ENCODE results near the gene KLK1. TPM values are rescaled to one million over a fixed set of nuclear protein-coding genes. Genes with fewer than 3 reads are reported as not detected.

The KLK1 gene
- total RNA-seq, 1 donor = not detected

DNA sequence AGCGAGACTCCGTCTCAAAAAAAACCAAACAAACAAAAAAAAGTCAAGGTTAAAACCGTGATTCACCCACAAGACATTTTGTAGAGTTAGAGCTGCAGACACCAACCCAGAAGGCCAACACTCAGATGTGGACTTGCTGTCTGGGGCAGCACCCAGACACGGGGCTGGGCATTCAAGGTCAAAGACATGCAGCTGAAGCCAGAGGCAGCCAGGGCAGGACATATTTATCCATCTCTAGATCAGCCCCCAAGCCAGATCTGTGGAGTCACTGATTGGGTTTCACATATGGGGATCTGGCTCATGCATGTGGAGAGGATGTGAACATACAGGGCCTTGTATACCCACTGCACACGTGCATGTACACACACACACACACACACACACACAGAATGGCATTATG is 6.2 kb upstream of the KLK1 start:
- Histone ChIP-seq H3K9me3 (ENCODE audit: low read depth, low read length) (no peaks in the 10 kb centered on the region), H3K4me3 (ENCODE audit: low read length) (no peak overlapping the region), H3K27me3 (ENCODE audit: insufficient read depth, low read length) (peaks cover 3% of the 10 kb centered on the region), H3K4me1 (ENCODE audit: insufficient read depth, low read length) (no peaks in the 10 kb centered on the region)

DNA sequence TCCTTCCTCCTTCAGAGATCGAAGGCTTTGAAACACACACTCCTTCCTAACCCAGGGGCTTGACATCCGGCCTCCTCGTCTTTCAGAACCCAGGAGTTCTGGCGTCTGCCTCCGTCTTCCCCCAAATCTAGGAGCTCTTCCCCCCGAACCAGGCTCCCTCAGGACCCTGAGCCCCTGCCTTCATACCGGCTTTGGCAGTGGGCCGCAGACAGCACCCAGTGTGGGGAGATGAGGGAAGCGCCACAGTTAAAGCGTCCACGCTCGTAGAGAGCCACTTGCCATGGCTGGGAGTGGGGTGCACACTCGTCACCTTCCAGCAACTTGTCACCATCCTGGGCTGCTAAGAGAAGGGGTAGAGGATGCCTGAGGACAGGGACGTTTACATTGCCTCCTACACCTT is 3.9 kb upstream of the KLK1 start:
- no peaks in the 10 kb centered on the region for H3K27me3 ChIP-seq (ENCODE audit: insufficient read depth, low read length)
- H3K4me3 ChIP-seq (ENCODE audit: low read length) = no peak overlapping the region
- H3K4me1 ChIP-seq (ENCODE audit: insufficient read depth, low read length) = no peaks in the 10 kb centered on the region
- H3K9me3 ChIP-seq (ENCODE audit: low read depth, low read length) = no peaks in the 10 kb centered on the region

DNA sequence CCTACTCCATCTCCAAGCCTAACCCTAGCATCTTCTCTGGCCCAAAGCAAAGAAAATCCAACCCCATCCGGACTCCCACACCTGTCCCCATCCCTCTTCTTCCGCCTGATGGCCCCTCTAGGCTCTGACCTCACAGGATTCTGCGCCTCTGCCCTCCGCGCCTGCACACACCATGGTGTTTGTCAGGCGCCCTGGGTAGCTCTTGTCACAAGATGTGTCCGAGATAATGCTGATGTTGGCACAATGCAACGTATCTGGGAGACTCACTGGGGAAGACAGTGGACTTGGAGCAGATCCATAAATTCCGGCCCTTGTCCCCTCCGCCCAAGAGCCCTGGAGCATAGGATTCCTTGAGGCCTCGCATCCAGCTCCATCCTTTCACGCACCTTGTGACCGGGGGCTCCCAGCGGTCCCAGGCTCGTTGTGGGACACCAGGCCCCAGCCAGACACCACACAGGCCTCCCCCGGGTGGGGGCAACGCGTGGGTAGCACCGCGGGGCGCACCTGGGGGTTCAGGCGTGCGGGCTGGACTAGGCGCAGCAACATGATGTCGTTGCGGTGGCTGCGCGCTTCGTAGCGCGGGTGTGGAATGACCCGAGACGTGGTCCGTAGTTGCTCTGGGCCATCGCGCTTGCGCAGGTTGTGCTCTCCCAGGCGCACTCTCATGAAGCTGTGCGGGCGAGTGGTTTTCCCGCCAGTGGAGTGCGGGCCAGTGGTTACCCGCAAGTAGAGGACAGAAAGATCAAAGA is 3.1 kb upstream of the KLK1 start:
- no peak overlapping the region for H3K4me3 ChIP-seq (ENCODE audit: low read length)
- H3K27me3 ChIP-seq (ENCODE audit: insufficient read depth, low read length) = no peaks in the 10 kb centered on the region
- H3K9me3 ChIP-seq (ENCODE audit: low read depth, low read length) = no peaks in the 10 kb centered on the region
- no peaks in the 10 kb centered on the region for H3K4me1 ChIP-seq (ENCODE audit: insufficient read depth, low read length)

DNA sequence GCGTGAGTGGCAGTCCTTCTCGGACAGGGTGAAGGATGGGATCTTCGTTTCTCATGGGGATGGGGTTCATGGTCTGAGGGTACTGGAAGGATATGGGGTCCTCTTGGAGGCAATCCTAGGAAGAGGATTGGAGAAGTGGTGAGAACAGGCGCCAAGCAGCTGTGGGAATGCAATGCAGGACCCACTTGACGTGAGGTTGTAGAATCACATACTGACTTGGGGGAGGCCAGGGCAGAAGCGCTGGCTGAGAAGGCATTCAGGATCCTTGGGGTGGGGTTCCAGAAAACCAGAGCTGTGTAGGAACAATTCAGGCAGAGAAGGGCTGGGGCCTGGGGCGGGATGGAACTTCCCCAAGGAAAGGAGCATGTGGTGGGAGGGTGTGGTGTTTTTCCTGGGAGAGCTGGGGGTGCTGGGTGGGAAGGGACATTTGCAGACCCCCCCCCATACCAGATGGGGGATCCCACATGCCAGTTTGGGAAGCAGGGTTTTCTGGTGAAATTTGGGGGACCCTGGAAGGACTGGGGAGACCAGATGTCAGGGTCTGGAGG is 852 bp downstream of the KLK1 start:
- no peaks in the 10 kb centered on the region for H3K9me3 ChIP-seq (ENCODE audit: low read depth, low read length)
- H3K27me3 ChIP-seq (ENCODE audit: insufficient read depth, low read length) = peaks cover 11% of the 10 kb centered on the region
- no peak overlapping the region for H3K4me3 ChIP-seq (ENCODE audit: low read length)
- peaks cover 13% of the 10 kb centered on the region for H3K4me1 ChIP-seq (ENCODE audit: insufficient read depth, low read length)

DNA sequence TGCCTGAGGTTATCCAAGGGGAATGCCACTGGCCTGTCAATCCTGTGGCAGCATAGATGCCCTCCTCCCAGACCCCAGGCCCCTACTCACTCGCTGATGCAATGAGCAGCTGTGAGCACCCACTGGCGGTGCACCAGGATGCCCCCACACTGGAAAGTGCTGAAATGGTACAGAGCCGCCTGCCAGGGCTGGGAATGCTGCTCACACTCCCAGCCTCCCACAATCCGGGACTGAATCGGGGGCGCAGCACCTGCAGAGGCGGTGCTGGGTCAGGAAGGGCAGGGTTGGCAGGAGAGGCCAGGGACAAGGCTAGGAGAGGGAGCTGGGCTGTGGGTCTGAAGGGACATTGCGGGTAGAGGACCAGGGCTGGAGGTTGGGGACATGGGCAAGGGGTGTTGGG is 2.0 kb downstream of the KLK1 start:
- Histone ChIP-seq H3K9me3 (ENCODE audit: low read depth, low read length) (no peaks in the 10 kb centered on the region), H3K4me3 (ENCODE audit: low read length) (no peak overlapping the region), H3K4me1 (ENCODE audit: insufficient read depth, low read length) (peaks cover 13% of the 10 kb centered on the region), H3K27me3 (ENCODE audit: insufficient read depth, low read length) (peaks cover 15% of the 10 kb centered on the region)

DNA sequence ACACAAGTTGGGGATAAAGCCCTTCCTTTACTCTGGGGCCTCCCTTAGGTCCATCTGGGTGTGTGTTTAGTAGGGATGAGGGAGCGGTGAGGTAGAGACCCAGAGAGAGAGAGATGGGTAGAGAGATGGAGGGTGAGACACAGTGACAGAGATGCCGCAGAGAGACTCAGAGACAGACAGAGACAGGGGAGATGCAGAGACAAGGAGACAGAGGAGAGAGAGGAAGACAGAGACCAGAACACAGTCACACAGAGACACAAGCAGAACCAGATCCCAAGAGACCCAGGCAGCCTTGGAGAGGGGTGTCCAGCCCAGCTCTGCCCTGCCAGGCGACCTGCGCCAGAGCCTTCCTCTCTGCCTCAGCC is 2.4 kb downstream of the KLK1 start:
- Histone ChIP-seq H3K9me3 (ENCODE audit: low read depth, low read length) (no peaks in the 10 kb centered on the region), H3K4me1 (ENCODE audit: insufficient read depth, low read length) (peaks cover 13% of the 10 kb centered on the region), H3K4me3 (ENCODE audit: low read length) (no peak overlapping the region), H3K27me3 (ENCODE audit: insufficient read depth, low read length) (peaks cover 15% of the 10 kb centered on the region)

DNA sequence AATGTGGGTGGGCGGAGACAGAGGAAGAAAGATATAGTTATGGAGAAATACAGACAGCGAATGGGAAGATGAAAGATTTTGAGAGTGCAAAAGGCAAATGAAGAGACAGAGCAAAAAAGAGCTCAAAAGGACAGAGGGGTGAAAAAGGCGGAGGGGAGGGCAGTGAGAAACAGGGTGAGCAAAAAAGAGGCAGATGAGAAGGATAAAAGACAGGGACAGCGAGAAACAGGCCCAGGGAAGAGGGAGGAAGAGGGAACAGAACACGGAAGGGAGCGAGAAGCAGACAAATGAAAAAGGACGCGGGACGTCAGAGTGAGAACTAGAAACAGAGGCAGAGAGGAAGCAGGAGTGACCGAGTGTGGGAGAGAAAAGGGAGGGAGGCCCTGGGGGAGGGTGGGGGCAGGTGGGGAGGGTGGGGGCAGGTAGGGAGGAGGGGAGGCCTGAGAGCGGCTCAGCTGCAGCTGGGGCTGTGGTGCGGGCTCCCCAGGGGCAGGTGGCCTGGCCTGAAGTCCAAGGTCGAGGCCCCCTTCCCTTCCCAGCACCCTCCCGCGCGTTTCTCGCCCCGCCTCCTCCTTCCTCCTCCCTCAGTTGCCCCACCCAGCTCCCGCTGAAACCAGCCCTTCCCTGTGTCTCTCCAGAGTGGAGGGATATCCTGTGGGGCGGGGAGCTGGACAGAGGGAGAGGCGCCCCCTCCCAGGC is 2.9 kb downstream of the KLK1 start:
- Histone ChIP-seq H3K27me3 (ENCODE audit: insufficient read depth, low read length) (peaks cover 15% of the 10 kb centered on the region), H3K9me3 (ENCODE audit: low read depth, low read length) (no peaks in the 10 kb centered on the region), H3K4me3 (ENCODE audit: low read length) (no peak overlapping the region), H3K4me1 (ENCODE audit: insufficient read depth, low read length) (peaks cover 13% of the 10 kb centered on the region)

DNA sequence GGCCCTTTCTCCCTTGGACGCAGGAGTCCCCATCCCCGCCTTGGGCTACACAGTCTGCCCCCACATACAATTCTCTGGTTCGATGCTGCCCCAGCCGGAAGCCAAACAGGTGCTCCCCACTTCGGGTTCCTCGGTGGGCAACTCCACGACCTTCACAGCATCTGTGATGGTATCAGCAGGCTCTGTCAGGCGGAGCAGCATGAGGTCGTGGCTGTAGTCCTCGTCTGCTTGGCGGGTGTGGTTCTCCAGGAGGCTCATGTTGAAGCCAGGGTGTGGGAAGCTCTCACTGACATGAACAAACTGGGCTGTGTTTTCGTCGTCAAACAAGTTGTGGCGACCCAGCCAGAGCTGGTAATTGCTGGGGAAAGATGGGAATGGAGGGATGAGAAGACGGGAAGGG is 3.5 kb downstream of the KLK1 start:
- H3K27me3 ChIP-seq (ENCODE audit: insufficient read depth, low read length) = peaks cover 17% of the 10 kb centered on the region
- H3K4me1 ChIP-seq (ENCODE audit: insufficient read depth, low read length) = peaks cover 13% of the 10 kb centered on the region
- H3K4me3 ChIP-seq (ENCODE audit: low read length) = no peak overlapping the region
- no peaks in the 10 kb centered on the region for H3K9me3 ChIP-seq (ENCODE audit: low read depth, low read length)

DNA sequence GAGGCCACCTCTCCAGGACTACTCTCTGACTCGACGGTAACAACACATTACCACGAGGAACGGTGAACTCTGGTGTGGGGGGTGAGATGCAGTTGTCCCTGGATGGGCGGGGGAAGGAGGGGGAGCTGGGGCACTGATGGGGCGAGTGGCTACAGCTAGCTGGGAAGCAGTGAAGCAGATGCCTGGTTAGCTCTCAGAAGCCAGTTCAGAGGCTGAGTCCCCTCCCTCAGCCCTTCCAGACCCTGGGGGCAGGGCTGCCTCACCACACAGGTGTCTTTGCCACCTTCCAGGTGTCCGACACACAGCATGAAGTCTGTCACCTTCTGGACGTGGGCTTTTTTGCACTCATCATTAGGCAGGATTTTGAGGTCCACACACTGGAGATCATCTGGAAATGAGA is 4.0 kb downstream of the KLK1 start:
- Histone ChIP-seq H3K9me3 (ENCODE audit: low read depth, low read length) (no peaks in the 10 kb centered on the region), H3K4me3 (ENCODE audit: low read length) (no peak overlapping the region), H3K27me3 (ENCODE audit: insufficient read depth, low read length) (peaks cover 20% of the 10 kb centered on the region), H3K4me1 (ENCODE audit: insufficient read depth, low read length) (peaks cover 13% of the 10 kb centered on the region)

DNA sequence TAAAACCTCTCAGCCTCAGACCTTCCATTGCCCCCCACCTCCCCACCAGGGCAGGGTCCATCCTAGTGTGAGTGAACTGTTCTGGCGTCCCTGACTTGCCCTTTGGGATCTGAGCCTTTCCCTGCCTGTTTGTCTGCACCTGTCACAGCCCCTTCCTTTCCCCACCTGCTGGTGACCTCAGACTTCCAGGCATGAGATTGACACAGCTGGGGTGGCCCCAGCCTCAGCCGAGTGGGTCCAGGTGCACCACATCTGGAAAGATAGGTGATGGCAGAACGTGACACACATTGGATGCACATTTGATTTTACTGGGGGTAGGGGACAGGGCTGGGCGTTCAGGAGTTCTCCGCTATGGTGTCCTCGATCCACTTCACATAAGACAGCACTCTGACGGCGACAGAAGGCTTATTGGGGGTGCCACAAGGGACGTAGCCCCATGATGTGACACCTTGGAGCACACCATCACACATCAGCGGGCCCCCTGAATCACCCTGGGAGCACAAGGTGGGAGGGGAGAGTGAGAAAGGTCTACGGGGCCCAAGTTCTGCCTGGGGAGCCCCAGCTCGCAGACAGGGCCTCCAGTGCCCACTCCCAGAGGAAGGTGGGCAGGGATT is 4.6 kb downstream of the KLK1 start:
- Histone ChIP-seq H3K4me3 (ENCODE audit: low read length) (no peak overlapping the region), H3K27me3 (ENCODE audit: insufficient read depth, low read length) (peaks cover 20% of the 10 kb centered on the region), H3K4me1 (ENCODE audit: insufficient read depth, low read length) (peaks cover 13% of the 10 kb centered on the region), H3K9me3 (ENCODE audit: low read depth, low read length) (no peaks in the 10 kb centered on the region)

DNA sequence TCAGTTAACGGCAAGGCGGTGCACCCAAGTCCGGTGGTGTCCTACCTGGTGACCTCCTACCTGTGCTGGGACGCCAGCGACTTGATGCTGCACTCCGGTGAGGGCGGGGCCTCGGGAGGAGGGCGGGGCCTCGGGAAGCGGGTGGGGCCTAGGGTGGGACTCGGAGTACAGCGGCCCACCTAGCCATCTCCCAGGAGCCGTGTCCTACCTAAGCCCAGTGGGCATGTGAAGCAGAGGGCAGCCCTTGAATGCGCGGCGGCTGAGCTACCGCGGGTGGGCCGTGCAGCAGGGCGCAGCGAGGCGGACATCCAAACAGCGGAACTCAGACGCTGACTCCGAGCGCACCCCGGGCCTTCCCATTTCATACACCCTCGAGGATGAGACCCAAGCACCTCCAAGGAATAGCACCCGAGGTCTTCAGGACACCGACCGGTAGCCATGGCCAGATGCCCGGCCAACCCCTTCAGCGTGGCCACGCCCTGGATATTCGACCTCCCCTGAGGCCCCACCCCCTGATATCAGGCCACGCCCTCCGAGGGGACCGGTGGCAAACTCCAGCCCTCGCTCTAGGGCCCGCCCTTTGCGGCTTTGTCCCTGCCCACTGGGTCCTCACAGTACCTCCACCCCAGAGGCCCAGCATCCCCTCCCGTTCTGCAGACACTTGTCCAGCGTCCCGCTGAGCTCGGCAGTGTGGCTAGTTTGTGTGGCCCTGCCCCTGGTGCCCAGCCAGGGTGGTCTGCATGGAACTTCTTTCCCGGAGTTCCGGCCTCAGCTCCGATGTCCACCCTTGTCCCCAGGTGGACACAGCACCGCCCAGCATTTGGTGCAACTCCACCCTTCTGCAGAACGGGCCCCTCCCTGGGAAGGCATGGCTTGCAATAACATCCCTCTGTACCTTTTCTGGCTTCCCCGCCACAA is 5.4 kb downstream of the KLK1 start:
- H3K9me3 ChIP-seq (ENCODE audit: low read depth, low read length) = no peaks in the 10 kb centered on the region
- peaks cover 20% of the 10 kb centered on the region for H3K27me3 ChIP-seq (ENCODE audit: insufficient read depth, low read length)
- H3K4me1 ChIP-seq (ENCODE audit: insufficient read depth, low read length) = peaks cover 13% of the 10 kb centered on the region
- H3K4me3 ChIP-seq (ENCODE audit: low read length) = no peak overlapping the region

DNA sequence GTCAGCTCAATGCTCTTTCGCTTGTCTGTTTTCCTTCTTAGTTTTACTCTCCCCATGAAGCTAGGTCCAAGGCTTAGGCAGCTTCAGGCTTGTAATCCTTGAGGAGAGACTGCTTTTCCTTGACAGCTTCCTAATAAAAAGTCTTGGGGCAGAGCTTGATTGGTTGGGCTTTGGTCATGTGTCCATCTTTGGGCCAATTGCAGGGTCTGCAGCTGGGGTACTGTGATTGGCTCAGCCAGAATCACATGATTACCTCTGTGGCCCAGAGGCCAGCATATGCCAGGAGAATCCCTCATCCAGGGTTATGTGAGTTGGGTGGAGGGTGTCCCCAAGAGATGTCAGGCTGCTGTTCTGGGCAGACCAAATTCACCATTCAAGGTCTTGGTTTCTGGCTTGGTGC is 8.1 kb downstream of the KLK1 start:
- peaks cover 9% of the 10 kb centered on the region for H3K4me1 ChIP-seq (ENCODE audit: insufficient read depth, low read length)
- no peak overlapping the region for H3K4me3 ChIP-seq (ENCODE audit: low read length)
- H3K9me3 ChIP-seq (ENCODE audit: low read depth, low read length) = no peaks in the 10 kb centered on the region
- peaks cover 20% of the 10 kb centered on the region for H3K27me3 ChIP-seq (ENCODE audit: insufficient read depth, low read length)

DNA sequence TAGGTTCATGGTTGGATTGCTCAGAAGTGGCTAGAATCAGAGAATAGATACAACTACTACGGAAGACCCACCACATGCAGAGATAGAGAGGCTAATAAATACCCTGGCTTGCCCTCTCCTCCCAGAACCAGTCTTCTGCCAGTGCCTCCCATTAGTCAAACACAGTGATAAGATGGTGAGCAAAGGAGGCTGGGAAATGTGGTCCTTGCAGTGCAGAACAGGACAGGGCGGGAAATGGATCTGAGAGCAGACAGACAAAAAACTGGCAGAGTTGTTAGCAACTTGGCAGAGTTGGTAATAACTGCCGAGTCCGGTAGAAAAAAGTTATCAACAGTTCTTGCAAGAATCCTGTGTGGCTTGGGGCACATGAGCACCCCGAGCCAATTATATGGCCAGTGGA is 8.7 kb downstream of the KLK1 start:
- Histone ChIP-seq H3K4me3 (ENCODE audit: low read length) (no peak overlapping the region), H3K27me3 (ENCODE audit: insufficient read depth, low read length) (peaks cover 18% of the 10 kb centered on the region), H3K4me1 (ENCODE audit: insufficient read depth, low read length) (peaks cover 6% of the 10 kb centered on the region), H3K9me3 (ENCODE audit: low read depth, low read length) (no peaks in the 10 kb centered on the region)

DNA sequence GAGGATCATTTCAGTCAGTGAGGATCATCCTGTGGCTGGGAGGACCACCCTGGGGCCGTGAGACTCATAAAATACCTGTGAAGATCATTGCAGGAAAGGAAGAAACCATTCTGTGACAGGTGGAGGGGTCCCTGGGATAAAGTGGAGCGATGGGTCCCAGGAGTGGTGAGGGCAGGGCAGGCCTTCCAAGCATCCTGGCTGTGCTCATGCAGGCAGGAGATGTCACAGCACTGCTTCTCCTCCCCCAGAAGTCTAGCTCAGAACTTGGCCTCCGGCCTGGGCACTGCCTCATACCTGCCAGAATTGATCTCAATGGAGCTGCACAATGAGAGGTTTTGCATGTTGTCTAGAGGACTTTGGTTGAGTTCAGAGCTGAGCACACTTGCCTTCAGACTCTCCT is 11.1 kb downstream of the KLK1 start:
- Histone ChIP-seq H3K4me3 (ENCODE audit: low read length) (no peak overlapping the region), H3K9me3 (ENCODE audit: low read depth, low read length) (no peaks in the 10 kb centered on the region), H3K4me1 (ENCODE audit: insufficient read depth, low read length) (no peaks in the 10 kb centered on the region), H3K27me3 (ENCODE audit: insufficient read depth, low read length) (peaks cover 9% of the 10 kb centered on the region)

Measured in mononuclear cell (primary cell).